Keratinocyte (primary cell): ENCODE results near the gene CATSPERE. TPM values are rescaled to one million over a fixed set of nuclear protein-coding genes. Genes with fewer than 3 reads are reported as not detected.

ENCODE experiments used
- DNase-seq: peaks from one replicate; pipeline ENCODE4 v3.0.0-alpha.2; 2011; ENCODE audit warnings: low read depth, missing footprints, low spot score
- FAIRE-seq: peaks from 2 replicates; lab custom pipeline; 2011; peaks lifted over from hg19 to GRCh38; lab: Jason Lieb, UNC
- H2AFZ ChIP-seq: 2 replicates; pipeline ENCODE4 v1.6.0; 2012; ENCODE audit warnings: low read length, control low read depth, inconsistent platforms; ENCODE audit not compliant: control insufficient read depth
- H3K27ac ChIP-seq: 2 replicates; pipeline ENCODE4 v1.5.1; 2011; ENCODE audit warnings: low read length; ENCODE audit not compliant: control insufficient read depth, insufficient read depth
- H3K27me3 ChIP-seq: 3 replicates; pipeline ENCODE4 v1.6.0; 2011; ENCODE audit warnings: low read length; ENCODE audit not compliant: control insufficient read depth, insufficient read depth; ENCODE audit errors: extremely low read depth
- H3K36me3 ChIP-seq, 2 experiments: 2 replicates in 1 of 2; 3 replicates in 1 of 2; pipeline ENCODE4 v1.5.1; 2011; ENCODE audit warnings: low read length in 2 of 2, mild to moderate bottlenecking in 1 of 2; ENCODE audit not compliant: control insufficient read depth in 2 of 2, insufficient read depth in 2 of 2; ENCODE audit errors: extremely low read depth in 1 of 2
- H3K4me1 ChIP-seq: 3 replicates; pipeline ENCODE4 v1.5.1; 2011; ENCODE audit warnings: low read length; ENCODE audit not compliant: control insufficient read depth, insufficient read depth; ENCODE audit errors: extremely low read depth
- H3K4me2 ChIP-seq: 3 replicates; pipeline ENCODE4 v1.6.0; 2011; ENCODE audit warnings: low read depth, low read length; ENCODE audit not compliant: control insufficient read depth, insufficient read depth; ENCODE audit errors: extremely low read depth
- H3K4me3 ChIP-seq, 3 experiments: fragments of 200-600 bp in 1 of 3; sonication (generic) in 1 of 3; 2 replicates in 2 of 3; 3 replicates in 1 of 3; pipeline ENCODE4 v1.5.1; 2011 to 2016; ENCODE audit warnings: low read length in 3 of 3, mild to moderate bottlenecking in 3 of 3, control low read depth in 2 of 3, inconsistent platforms in 1 of 3, low read depth in 1 of 3, mixed read lengths in 1 of 3, mixed run types in 1 of 3, moderate library complexity in 1 of 3; ENCODE audit not compliant: control insufficient read depth in 2 of 3, insufficient read depth in 2 of 3; ENCODE audit errors: extremely low read depth in 1 of 3
- H3K79me2 ChIP-seq: 2 replicates; pipeline ENCODE4 v1.6.0; 2012; ENCODE audit warnings: low read length; ENCODE audit not compliant: control insufficient read depth, insufficient read depth
- H3K9ac ChIP-seq: 3 replicates; pipeline ENCODE4 v1.6.0; 2011; ENCODE audit warnings: low read length; ENCODE audit not compliant: control insufficient read depth, insufficient read depth; ENCODE audit errors: extremely low read depth
- H3K9me1 ChIP-seq: 3 replicates; pipeline ENCODE4 v1.6.0; 2011; ENCODE audit warnings: low read length; ENCODE audit not compliant: control insufficient read depth, insufficient read depth; ENCODE audit errors: extremely low read depth
- H3K9me3 ChIP-seq: 2 replicates; pipeline ENCODE4 v1.5.1; 2012; ENCODE audit warnings: low read depth, low read length; ENCODE audit not compliant: control insufficient read depth
- H4K20me1 ChIP-seq: 3 replicates; pipeline ENCODE4 v1.6.0; 2011; ENCODE audit warnings: low read length; ENCODE audit not compliant: control insufficient read depth, insufficient read depth; ENCODE audit errors: extremely low read depth
- CTCF ChIP-seq, 3 experiments: IDR thresholded peaks in 1 of 3; conservative IDR thresholded peaks in 1 of 3; optimal IDR thresholded peaks in 1 of 3; 2 replicates in 2 of 3; 3 replicates in 1 of 3; pipeline versions ENCODE3 to v1.5.1; 2011; ENCODE audit warnings: low read length in 3 of 3, mild to moderate bottlenecking in 3 of 3, moderate library complexity in 2 of 3, control low read depth in 1 of 3, inconsistent platforms in 1 of 3; ENCODE audit not compliant: insufficient read depth in 2 of 3; ENCODE audit errors: extremely low read depth in 1 of 3
- EZH2 ChIP-seq: IDR thresholded peaks from one replicate; pipeline ENCODE4 v1.6.1; 2012; ENCODE audit warnings: inconsistent platforms, mild to moderate bottlenecking, low read length, moderate library complexity
- dilution Hi-C: fragments of 300-500 bp; cut with MboI; formaldehyde crosslinking; loops from one replicate; pipeline ENCODE4 v1.7.0; 2020; ENCODE audit warnings: low sequenced_read_pairs; ENCODE audit not compliant: extremely low pct_ligation_motif_present
- polyA plus RNA-seq, 5 experiments: library from polyadenylated mRNA; depleted of rRNA in 3 of 5; stranded (reverse) in 3 of 5; stranded (forward) in 1 of 5; unstranded in 1 of 5; fragments of >200 nt; gene quantifications; 1 replicate in 1 of 5; 2 replicates in 3 of 5; 3 replicates in 1 of 5; pipeline versions ENCODE4 v1.2.1 to v1.2.3, GENCODE V29; 2011 to 2012; ENCODE audit warnings: missing spikeins in 2 of 5, low read depth in 1 of 5, low replicate concordance in 1 of 5

CATSPERE gene
- polyA plus RNA-seq, 1 donor (not counting 4 experiments of a cell fraction or from before 2014, with no cell fraction given) = 0.42 TPM

- dilution Hi-C loops = loop anchor here (25.0 kb wide), 1 partner anchor 437 kb away; no protein-coding TSS in a partner anchor
- DNase-seq = peak; percentile 72
- Histone ChIP-seq H4K20me1 (no peaks in the 10 kb centered on the region), H3K4me2 (peak overlapping the region; percentile 72), H3K36me3 (no peaks in the 10 kb centered on the region), H3K4me3 (peak overlapping the region in 2 of 3 experiments; percentile 22 to 39), H3K4me1 (peaks cover 10% of the 10 kb centered on the region), H2AFZ (peak overlapping the region; percentile 17), H3K27ac (peak overlapping the region; percentile 88), H3K9ac (peak overlapping the region; percentile 62), H3K9me3 (no peaks in the 10 kb centered on the region), H3K27me3 (no peaks in the 10 kb centered on the region), H3K9me1 (no peaks in the 10 kb centered on the region), H3K79me2 (no peaks in the 10 kb centered on the region)
- no peak for TF ChIP-seq CTCF (optimal IDR thresholded peaks at IDR 0.05 in 1 of 3, IDR thresholded peaks at IDR 0.05 in 1 of 3, conservative IDR thresholded peaks at IDR 0.05 in 1 of 3; ENCODE audit: extremely low read depth in 1 of 3, insufficient read depth in 2 of 3, low read length in 3 of 3)
- no peak for TF ChIP-seq EZH2
- FAIRE-seq = peak; percentile 56
Observed at GRCh38 chr1:244599937-244600350, 138.9 kb downstream of the CATSPERE start.

DNA sequence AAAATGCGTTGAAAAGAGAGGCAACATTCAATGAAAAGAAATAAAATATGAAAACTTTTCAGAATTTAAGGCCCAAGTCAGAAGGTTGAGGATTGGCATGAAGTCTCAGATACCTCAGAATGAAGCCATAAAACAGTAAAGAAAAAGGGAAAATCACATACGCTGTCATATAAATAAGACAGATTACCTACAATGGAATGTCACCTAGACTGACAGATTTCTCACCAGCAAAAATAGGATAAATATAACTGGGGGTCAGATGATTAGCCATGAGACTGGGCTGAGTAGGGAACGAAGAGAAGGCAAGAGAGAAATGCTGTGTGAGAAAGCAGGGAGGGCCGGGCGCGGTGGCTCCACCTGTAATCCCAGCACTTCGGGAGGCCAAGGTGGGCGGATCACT lies 140.3 kb downstream of the CATSPERE start:
- H3K4me1 ChIP-seq = peaks cover 10% of the 10 kb centered on the region
- no peak overlapping the region for H3K9ac ChIP-seq
- no peaks in the 10 kb centered on the region for H3K36me3 ChIP-seq
- H3K9me1 ChIP-seq = no peaks in the 10 kb centered on the region
- no peaks in the 10 kb centered on the region for H3K27me3 ChIP-seq
- FAIRE-seq (no peak), DNase-seq (no peak)
- H3K9me3 ChIP-seq = no peaks in the 10 kb centered on the region
- H3K4me3 ChIP-seq = no peak overlapping the region
- H3K27ac ChIP-seq = no peak overlapping the region
- TF ChIP-seq CTCF (optimal IDR thresholded peaks at IDR 0.05 in 1 of 3, IDR thresholded peaks at IDR 0.05 in 1 of 3, conservative IDR thresholded peaks at IDR 0.05 in 1 of 3; ENCODE audit: extremely low read depth in 1 of 3, insufficient read depth in 2 of 3, low read length in 3 of 3) = no peak
- no peak for TF ChIP-seq EZH2
- no peak overlapping the region for H2AFZ ChIP-seq
- H3K4me2 ChIP-seq = no peak overlapping the region
- dilution Hi-C loops = loop anchor here (25.0 kb wide), 1 partner anchor 436 kb away; no protein-coding TSS in a partner anchor
- no peaks in the 10 kb centered on the region for H3K79me2 ChIP-seq
- H4K20me1 ChIP-seq = no peaks in the 10 kb centered on the region
